Measurements from ENCODE around the gene LMX1A. TPM values are rescaled to one million over a fixed set of nuclear protein-coding genes. Genes with fewer than 3 reads are reported as not detected.

The LMX1A gene
- total and polyA plus RNA-seq, 2 experiments from 2014 or later = not detected

DNA sequence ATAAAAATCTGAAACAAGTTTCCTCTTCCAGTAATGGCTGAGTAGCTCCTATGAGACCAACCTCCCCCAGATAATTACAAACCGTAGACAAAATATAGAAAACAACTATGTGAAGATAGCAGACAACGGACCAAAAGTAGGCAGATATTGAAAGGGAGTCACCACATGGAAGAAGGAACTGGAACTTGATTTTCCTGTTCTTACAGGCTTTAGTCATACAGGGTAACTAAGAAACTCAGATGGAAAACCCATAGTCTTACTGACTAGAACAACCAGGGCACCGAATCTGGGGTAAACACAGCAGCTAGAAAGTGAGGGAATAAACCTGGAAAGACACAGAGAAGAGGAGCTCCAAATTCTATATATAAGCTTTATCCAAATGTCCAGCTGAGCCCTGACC is 26.0 kb downstream of the LMX1A start:
- Histone ChIP-seq H4K20me1 (replicated peaks; ENCODE audit: insufficient read depth) (no peaks in the 10 kb centered on the region), H2AFZ (no peak overlapping the region), H3K4me3 (no peak overlapping the region), H3K9me2 (ENCODE audit: insufficient read depth) (no peaks in the 10 kb centered on the region), H3K79me2 (replicated peaks; ENCODE audit: insufficient read depth) (no peaks in the 10 kb centered on the region), H3K36me3 (ENCODE audit: insufficient read depth) (no peaks in the 10 kb centered on the region), H3K4me1 (ENCODE audit: insufficient read depth) (0 out of 2 replicates have a peak, but pooled peaks cover 2% of the 10 kb centered on the region), H3K27ac (ENCODE audit: low read depth) (no peak overlapping the region), H3K4me2 (no peak overlapping the region), H3F3A (replicated peaks; ENCODE audit: low read depth) (no peaks in the 10 kb centered on the region), H3K27me3 (ENCODE audit: insufficient read depth) (no peaks in the 10 kb centered on the region)
- TF ChIP-seq EZH2phosphoT487 (IDR thresholded peaks at IDR 0.05; ENCODE audit: unreplicated experiment) (no peak), STAT1 (IDR thresholded peaks at IDR 0.05; ENCODE audit: unreplicated experiment) (no peak), POLR2AphosphoS5 (IDR thresholded peaks at IDR 0.05; ENCODE audit: low read depth) (no peak), ZNF331 (CRISPR knock-in tag; IDR thresholded peaks at IDR 0.05; ENCODE audit: low read depth) (no peak), NANOG (IDR thresholded peaks at IDR 0.05; ENCODE audit: borderline replicate concordance) (no peak), ZNF114 (CRISPR knock-in tag; IDR thresholded peaks at IDR 0.05) (no peak)
- TF ChIP-seq, protein P1, sequence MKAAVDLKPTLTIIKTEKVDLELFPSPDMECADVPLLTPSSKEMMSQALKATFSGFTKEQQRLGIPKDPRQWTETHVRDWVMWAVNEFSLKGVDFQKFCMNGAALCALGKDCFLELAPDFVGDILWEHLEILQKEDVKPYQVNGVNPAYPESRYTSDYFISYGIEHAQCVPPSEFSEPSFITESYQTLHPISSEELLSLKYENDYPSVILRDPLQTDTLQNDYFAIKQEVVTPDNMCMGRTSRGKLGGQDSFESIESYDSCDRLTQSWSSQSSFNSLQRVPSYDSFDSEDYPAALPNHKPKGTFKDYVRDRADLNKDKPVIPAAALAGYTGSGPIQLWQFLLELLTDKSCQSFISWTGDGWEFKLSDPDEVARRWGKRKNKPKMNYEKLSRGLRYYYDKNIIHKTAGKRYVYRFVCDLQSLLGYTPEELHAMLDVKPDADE (IDR thresholded peaks at IDR 0.05) = no peak
- TF ChIP-seq, protein P2, sequence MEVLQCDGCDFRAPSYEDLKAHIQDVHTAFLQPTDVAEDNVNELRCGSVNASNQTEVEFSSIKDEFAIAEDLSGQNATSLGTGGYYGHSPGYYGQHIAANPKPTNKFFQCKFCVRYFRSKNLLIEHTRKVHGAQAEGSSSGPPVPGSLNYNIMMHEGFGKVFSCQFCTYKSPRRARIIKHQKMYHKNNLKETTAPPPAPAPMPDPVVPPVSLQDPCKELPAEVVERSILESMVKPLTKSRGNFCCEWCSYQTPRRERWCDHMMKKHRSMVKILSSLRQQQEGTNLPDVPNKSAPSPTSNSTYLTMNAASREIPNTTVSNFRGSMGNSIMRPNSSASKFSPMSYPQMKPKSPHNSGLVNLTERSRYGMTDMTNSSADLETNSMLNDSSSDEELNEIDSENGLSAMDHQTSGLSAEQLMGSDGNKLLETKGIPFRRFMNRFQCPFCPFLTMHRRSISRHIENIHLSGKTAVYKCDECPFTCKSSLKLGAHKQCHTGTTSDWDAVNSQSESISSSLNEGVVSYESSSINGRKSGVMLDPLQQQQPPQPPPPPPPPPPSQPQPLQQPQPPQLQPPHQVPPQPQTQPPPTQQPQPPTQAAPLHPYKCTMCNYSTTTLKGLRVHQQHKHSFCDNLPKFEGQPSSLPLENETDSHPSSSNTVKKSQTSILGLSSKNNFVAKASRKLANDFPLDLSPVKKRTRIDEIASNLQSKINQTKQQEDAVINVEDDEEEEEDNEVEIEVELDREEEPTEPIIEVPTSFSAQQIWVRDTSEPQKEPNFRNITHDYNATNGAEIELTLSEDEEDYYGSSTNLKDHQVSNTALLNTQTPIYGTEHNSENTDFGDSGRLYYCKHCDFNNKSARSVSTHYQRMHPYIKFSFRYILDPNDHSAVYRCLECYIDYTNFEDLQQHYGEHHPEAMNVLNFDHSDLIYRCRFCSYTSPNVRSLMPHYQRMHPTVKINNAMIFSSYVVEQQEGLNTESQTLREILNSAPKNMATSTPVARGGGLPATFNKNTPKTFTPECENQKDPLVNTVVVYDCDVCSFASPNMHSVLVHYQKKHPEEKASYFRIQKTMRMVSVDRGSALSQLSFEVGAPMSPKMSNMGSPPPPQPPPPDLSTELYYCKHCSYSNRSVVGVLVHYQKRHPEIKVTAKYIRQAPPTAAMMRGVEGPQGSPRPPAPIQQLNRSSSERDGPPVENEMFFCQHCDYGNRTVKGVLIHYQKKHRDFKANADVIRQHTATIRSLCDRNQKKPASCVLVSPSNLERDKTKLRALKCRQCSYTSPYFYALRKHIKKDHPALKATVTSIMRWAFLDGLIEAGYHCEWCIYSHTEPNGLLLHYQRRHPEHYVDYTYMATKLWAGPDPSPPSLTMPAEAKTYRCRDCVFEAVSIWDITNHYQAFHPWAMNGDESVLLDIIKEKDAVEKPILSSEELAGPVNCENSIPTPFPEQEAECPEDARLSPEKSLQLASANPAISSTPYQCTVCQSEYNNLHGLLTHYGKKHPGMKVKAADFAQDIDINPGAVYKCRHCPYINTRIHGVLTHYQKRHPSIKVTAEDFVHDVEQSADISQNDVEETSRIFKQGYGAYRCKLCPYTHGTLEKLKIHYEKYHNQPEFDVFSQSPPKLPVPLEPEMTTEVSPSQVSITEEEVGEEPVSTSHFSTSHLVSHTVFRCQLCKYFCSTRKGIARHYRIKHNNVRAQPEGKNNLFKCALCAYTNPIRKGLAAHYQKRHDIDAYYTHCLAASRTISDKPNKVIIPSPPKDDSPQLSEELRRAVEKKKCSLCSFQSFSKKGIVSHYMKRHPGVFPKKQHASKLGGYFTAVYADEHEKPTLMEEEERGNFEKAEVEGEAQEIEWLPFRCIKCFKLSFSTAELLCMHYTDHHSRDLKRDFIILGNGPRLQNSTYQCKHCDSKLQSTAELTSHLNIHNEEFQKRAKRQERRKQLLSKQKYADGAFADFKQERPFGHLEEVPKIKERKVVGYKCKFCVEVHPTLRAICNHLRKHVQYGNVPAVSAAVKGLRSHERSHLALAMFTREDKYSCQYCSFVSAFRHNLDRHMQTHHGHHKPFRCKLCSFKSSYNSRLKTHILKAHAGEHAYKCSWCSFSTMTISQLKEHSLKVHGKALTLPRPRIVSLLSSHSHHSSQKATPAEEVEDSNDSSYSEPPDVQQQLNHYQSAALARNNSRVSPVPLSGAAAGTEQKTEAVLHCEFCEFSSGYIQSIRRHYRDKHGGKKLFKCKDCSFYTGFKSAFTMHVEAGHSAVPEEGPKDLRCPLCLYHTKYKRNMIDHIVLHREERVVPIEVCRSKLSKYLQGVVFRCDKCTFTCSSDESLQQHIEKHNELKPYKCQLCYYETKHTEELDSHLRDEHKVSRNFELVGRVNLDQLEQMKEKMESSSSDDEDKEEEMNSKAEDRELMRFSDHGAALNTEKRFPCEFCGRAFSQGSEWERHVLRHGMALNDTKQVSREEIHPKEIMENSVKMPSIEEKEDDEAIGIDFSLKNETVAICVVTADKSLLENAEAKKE (CRISPR knock-in tag; IDR thresholded peaks at IDR 0.05) = no peak
- TF ChIP-seq, protein P3, sequence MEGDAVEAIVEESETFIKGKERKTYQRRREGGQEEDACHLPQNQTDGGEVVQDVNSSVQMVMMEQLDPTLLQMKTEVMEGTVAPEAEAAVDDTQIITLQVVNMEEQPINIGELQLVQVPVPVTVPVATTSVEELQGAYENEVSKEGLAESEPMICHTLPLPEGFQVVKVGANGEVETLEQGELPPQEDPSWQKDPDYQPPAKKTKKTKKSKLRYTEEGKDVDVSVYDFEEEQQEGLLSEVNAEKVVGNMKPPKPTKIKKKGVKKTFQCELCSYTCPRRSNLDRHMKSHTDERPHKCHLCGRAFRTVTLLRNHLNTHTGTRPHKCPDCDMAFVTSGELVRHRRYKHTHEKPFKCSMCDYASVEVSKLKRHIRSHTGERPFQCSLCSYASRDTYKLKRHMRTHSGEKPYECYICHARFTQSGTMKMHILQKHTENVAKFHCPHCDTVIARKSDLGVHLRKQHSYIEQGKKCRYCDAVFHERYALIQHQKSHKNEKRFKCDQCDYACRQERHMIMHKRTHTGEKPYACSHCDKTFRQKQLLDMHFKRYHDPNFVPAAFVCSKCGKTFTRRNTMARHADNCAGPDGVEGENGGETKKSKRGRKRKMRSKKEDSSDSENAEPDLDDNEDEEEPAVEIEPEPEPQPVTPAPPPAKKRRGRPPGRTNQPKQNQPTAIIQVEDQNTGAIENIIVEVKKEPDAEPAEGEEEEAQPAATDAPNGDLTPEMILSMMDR (conservative IDR thresholded peaks at IDR 0.05; ENCODE audit: low read depth in 2 of 2) = no peak
- TF ChIP-seq, protein P4, sequence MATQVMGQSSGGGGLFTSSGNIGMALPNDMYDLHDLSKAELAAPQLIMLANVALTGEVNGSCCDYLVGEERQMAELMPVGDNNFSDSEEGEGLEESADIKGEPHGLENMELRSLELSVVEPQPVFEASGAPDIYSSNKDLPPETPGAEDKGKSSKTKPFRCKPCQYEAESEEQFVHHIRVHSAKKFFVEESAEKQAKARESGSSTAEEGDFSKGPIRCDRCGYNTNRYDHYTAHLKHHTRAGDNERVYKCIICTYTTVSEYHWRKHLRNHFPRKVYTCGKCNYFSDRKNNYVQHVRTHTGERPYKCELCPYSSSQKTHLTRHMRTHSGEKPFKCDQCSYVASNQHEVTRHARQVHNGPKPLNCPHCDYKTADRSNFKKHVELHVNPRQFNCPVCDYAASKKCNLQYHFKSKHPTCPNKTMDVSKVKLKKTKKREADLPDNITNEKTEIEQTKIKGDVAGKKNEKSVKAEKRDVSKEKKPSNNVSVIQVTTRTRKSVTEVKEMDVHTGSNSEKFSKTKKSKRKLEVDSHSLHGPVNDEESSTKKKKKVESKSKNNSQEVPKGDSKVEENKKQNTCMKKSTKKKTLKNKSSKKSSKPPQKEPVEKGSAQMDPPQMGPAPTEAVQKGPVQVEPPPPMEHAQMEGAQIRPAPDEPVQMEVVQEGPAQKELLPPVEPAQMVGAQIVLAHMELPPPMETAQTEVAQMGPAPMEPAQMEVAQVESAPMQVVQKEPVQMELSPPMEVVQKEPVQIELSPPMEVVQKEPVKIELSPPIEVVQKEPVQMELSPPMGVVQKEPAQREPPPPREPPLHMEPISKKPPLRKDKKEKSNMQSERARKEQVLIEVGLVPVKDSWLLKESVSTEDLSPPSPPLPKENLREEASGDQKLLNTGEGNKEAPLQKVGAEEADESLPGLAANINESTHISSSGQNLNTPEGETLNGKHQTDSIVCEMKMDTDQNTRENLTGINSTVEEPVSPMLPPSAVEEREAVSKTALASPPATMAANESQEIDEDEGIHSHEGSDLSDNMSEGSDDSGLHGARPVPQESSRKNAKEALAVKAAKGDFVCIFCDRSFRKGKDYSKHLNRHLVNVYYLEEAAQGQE (IDR thresholded peaks at IDR 0.05; ENCODE audit: unreplicated experiment) = no peak
- Mint-ChIP-seq H3K27ac (no peak overlapping the region), H3K36me3 (ENCODE audit: low read depth) (no peaks in the 10 kb centered on the region), H3K4me1 (no peaks in the 10 kb centered on the region; the same call in 1 of the 3 replicates), H3K9me3 (no peaks in the 10 kb centered on the region), H3K4me3 (no peak overlapping the region), H3K27me3 (ENCODE audit: insufficient read depth, low read depth, poor library complexity) (peaks cover 7% of the 10 kb centered on the region)
- DNase-seq (ENCODE audit: low spot score) (no peak), ATAC-seq (no peak)

All from GM23338 (cell line).